Measurements from ENCODE around the gene SMURF1. TPM values are rescaled to one million over a fixed set of nuclear protein-coding genes. Genes with fewer than 3 reads are reported as not detected.

Gene SMURF1
- total RNA-seq, 4 donors from 2014 or later: 26.8 to 44.7 (median 31.5) TPM

- TF ChIP-seq POLR2A (IDR thresholded peaks at IDR 0.05) (no peak), CTCF (IDR thresholded peaks at IDR 0.05) (no peak)
- intact Hi-C loops (cut with DNase I; ENCODE audit: low total_unique reads): no loop called here
- WGBS, 2 donors: 66 to 71% methylated on average over 3 of the region's 3 CpGs
- no peak overlapping the region for H3K4me3 ChIP-seq (ENCODE audit: low read depth, poor library complexity, severe bottlenecking)
- no peak for DNase-seq (ENCODE audit: low spot score in 2 of 2)
Measured at GRCh38 chr7:98997846-98998245, 146.1 kb downstream of the SMURF1 start.

GRCh38 chr7:98996150-98996552 is 147.8 kb downstream of the SMURF1 start:
- intact Hi-C loops (cut with DNase I; ENCODE audit: low total_unique reads): no loop called here
- no peak overlapping the region for H3K4me3 ChIP-seq (ENCODE audit: low read depth, poor library complexity, severe bottlenecking)
- peak in 1 of 2 donors; percentile 54 for DNase-seq (ENCODE audit: low spot score in 2 of 2)
- TF ChIP-seq POLR2A (IDR thresholded peaks at IDR 0.05) (no peak), CTCF (IDR thresholded peaks at IDR 0.05) (no peak)
- 89 to 94% methylated on average over 15 of the region's 15 CpGs for WGBS, 2 donors

GRCh38 chr7:98995523-98996149 is 148.3 kb downstream of the SMURF1 start:
- intact Hi-C loops (cut with DNase I; ENCODE audit: low total_unique reads): no loop called here
- no peak for TF ChIP-seq POLR2A (IDR thresholded peaks at IDR 0.05)
- no peak for TF ChIP-seq CTCF (IDR thresholded peaks at IDR 0.05)
- 94 to 97% methylated on average over 16 of the region's 16 CpGs for WGBS, 2 donors
- DNase-seq (ENCODE audit: low spot score in 2 of 2): peak in 1 of 2 donors; percentile 56
- H3K4me3 ChIP-seq (ENCODE audit: low read depth, poor library complexity, severe bottlenecking): no peak overlapping the region

- 95 to 97% methylated on average over 13 of the region's 13 CpGs for WGBS, 2 donors
- no peak overlapping the region for H3K4me3 ChIP-seq (ENCODE audit: low read depth, poor library complexity, severe bottlenecking)
- peak in 1 of 2 donors; percentile 82 for DNase-seq (ENCODE audit: low spot score in 2 of 2)
- TF ChIP-seq POLR2A (IDR thresholded peaks at IDR 0.05) (no peak), CTCF (IDR thresholded peaks at IDR 0.05) (no peak)
- intact Hi-C loops (cut with DNase I; ENCODE audit: low total_unique reads): no loop called here
Measured at GRCh38 chr7:98995111-98995510, 148.8 kb downstream of the SMURF1 start.

GRCh38 chr7:98994046-98994944 is 149.6 kb downstream of the SMURF1 start:
- H3K4me3 ChIP-seq (ENCODE audit: low read depth, poor library complexity, severe bottlenecking): no peak overlapping the region
- TF ChIP-seq CTCF (IDR thresholded peaks at IDR 0.05) (no peak), POLR2A (IDR thresholded peaks at IDR 0.05) (no peak)
- DNase-seq (ENCODE audit: low spot score in 2 of 2): peak in 1 of 2 donors; percentile 53
- 92 to 95% methylated on average over 34 of the region's 34 CpGs for WGBS, 2 donors
- intact Hi-C loops (cut with DNase I; ENCODE audit: low total_unique reads): no loop called here
